ENCODE data around the gene SUGP1. TPM values are rescaled to one million over a fixed set of nuclear protein-coding genes. Genes with fewer than 3 reads are reported as not detected.

Gene SUGP1
- total and polyA plus RNA-seq, 5 donors from 2014 or later: 22.7 to 72.5 (median 29.2) TPM

- H3K9me3 Mint-ChIP-seq: no peaks in the 10 kb centered on the region
- Histone ChIP-seq H3K27me3 (ENCODE audit: control insufficient read depth, insufficient read depth, low read length) (no peaks in the 10 kb centered on the region), H3K9me3 (ENCODE audit: control insufficient read depth in 2 of 2, low read length in 2 of 2) (no peaks in the 10 kb centered on the region), H3K36me3 (ENCODE audit: control insufficient read depth, insufficient read depth, low read length) (peaks cover 57% of the 10 kb centered on the region), H3K27ac (ENCODE audit: insufficient read depth, low read length, poor library complexity, severe bottlenecking) (no peak overlapping the region), H3K4me3 (ENCODE audit: low read depth, low read length) (no peak overlapping the region), H3K4me1 (ENCODE audit: control insufficient read depth, insufficient read depth, low read length, poor library complexity, severe bottlenecking) (no peaks in the 10 kb centered on the region)
- H3K4me3 Mint-ChIP-seq: no peak overlapping the region
- no peaks in the 10 kb centered on the region for H3K27me3 Mint-ChIP-seq
- peaks cover 33% of the 10 kb centered on the region for H3K36me3 Mint-ChIP-seq
- no peak for ATAC-seq (ENCODE audit: low read depth in 2 of 2)
- no peak for DNase-seq
- no peak overlapping the region for H3K27ac Mint-ChIP-seq
- H3K4me1 Mint-ChIP-seq: peaks cover 0 to 4% (median under 1%) of the 10 kb centered on the region in 4 donors
These were observed 34.6 kb downstream of the SUGP1 start for GRCh38 chr19:19285686-19286085.

DNA sequence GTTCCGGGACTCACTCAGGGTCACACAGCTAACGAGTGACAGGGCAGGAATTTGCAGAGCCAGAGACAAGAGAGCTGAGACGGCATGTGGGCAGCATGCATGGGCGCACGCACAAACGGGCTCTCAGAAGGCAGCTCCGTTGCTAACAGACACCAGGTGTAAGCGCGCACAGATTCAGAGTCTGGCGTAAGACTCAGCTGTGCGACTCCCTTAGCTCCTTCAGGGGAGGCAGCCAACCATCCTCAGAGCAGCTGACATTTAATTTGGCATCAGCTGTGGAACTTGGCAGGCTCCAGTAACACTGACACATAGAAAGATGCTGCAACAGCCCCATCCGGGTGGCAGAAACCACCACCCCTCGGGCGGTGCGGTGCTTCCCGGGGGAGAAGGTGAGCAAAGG lies 39.7 kb downstream of the SUGP1 start:
- Histone ChIP-seq H3K4me3 (ENCODE audit: low read depth, low read length) (no peak overlapping the region), H3K27ac (ENCODE audit: insufficient read depth, low read length, poor library complexity, severe bottlenecking) (no peak overlapping the region), H3K4me1 (ENCODE audit: control insufficient read depth, insufficient read depth, low read length, poor library complexity, severe bottlenecking) (no peaks in the 10 kb centered on the region), H3K27me3 (ENCODE audit: control insufficient read depth, insufficient read depth, low read length) (no peaks in the 10 kb centered on the region), H3K36me3 (ENCODE audit: control insufficient read depth, insufficient read depth, low read length) (peaks cover 74% of the 10 kb centered on the region), H3K9me3 (ENCODE audit: control insufficient read depth in 2 of 2, low read length in 2 of 2) (no peaks in the 10 kb centered on the region)
- Mint-ChIP-seq H3K27me3 (no peaks in the 10 kb centered on the region), H3K4me1 (peaks cover 0 to 4% (median 0%) of the 10 kb centered on the region in 4 donors), H3K4me3 (no peak overlapping the region), H3K36me3 (peaks cover 33% of the 10 kb centered on the region), H3K27ac (no peak overlapping the region), H3K9me3 (no peaks in the 10 kb centered on the region)
- no peak for DNase-seq
- ATAC-seq (ENCODE audit: low read depth in 2 of 2): no peak

- no peak overlapping the region for H3K27ac ChIP-seq (ENCODE audit: insufficient read depth, low read length, poor library complexity, severe bottlenecking)
These were observed 40.5 kb downstream of the SUGP1 start for GRCh38 chr19:19279853-19280252.

DNA sequence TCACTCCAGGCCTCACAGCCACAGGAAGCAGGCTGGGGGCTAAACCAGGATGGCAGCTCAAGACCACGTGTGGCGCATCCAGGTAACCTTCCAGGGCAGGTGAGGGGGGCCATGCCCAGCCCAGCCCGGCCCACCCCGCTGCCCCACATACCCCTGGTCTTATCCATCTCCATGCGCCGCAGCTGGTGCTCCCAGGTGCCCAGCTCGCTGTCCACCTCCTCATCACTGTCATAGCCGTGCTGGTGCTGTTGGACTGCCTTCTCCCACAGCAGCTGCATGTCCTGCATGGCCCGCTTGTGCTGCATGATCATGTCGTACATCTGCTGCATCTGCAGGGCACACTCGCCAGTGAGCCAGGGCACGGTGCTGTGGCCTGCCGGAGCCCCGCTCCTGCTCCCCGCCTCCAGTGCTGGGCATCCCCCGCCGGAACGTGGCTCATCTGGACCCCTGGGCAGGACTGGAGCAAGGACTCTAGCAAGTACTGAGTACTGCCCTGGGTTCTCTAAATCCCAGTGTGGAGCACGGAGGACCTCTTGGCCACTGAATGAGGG lies 41.2 kb downstream of the SUGP1 start:
- DNase-seq: no peak
- Mint-ChIP-seq H3K27me3 (no peaks in the 10 kb centered on the region), H3K27ac (no peak overlapping the region), H3K36me3 (peaks cover 28% of the 10 kb centered on the region), H3K4me3 (no peak overlapping the region), H3K9me3 (no peaks in the 10 kb centered on the region), H3K4me1 (peaks cover 0 to 2% (median 0%) of the 10 kb centered on the region in 4 donors)
- no peaks in the 10 kb centered on the region for H3K9me3 ChIP-seq (ENCODE audit: control insufficient read depth in 2 of 2, low read length in 2 of 2)
- H3K27me3 ChIP-seq (ENCODE audit: control insufficient read depth, insufficient read depth, low read length): no peaks in the 10 kb centered on the region
- no peak overlapping the region for H3K4me3 ChIP-seq (ENCODE audit: low read depth, low read length)
- H3K36me3 ChIP-seq (ENCODE audit: control insufficient read depth, insufficient read depth, low read length): peaks cover 69% of the 10 kb centered on the region
- H3K4me1 ChIP-seq (ENCODE audit: control insufficient read depth, insufficient read depth, low read length, poor library complexity, severe bottlenecking): no peaks in the 10 kb centered on the region
- H3K27ac ChIP-seq (ENCODE audit: insufficient read depth, low read length, poor library complexity, severe bottlenecking): no peak overlapping the region
- ATAC-seq (ENCODE audit: low read depth in 2 of 2): no peak

More at GRCh38 chr19:19279853-19280252, 40.5 kb downstream of the SUGP1 start:
- no peak overlapping the region for H3K27ac Mint-ChIP-seq
- DNase-seq: no peak
- Histone ChIP-seq H3K4me3 (ENCODE audit: low read depth, low read length) (no peak overlapping the region), H3K36me3 (ENCODE audit: control insufficient read depth, insufficient read depth, low read length) (peaks cover 75% of the 10 kb centered on the region), H3K9me3 (ENCODE audit: control insufficient read depth in 2 of 2, low read length in 2 of 2) (no peaks in the 10 kb centered on the region), H3K4me1 (ENCODE audit: control insufficient read depth, insufficient read depth, low read length, poor library complexity, severe bottlenecking) (no peaks in the 10 kb centered on the region), H3K27me3 (ENCODE audit: control insufficient read depth, insufficient read depth, low read length) (no peaks in the 10 kb centered on the region)
- H3K4me3 Mint-ChIP-seq: peak overlapping the region in 1 of 4 donors; percentile 63
- peaks cover 33% of the 10 kb centered on the region for H3K36me3 Mint-ChIP-seq
- no peaks in the 10 kb centered on the region for H3K9me3 Mint-ChIP-seq
- no peak for ATAC-seq (ENCODE audit: low read depth in 2 of 2)
- H3K4me1 Mint-ChIP-seq: peaks cover 0 to 4% (median 0%) of the 10 kb centered on the region in 4 donors
- H3K27me3 Mint-ChIP-seq: no peaks in the 10 kb centered on the region

- Mint-ChIP-seq H3K9me3 (no peaks in the 10 kb centered on the region), H3K4me3 (no peak overlapping the region), H3K36me3 (peaks cover 23% of the 10 kb centered on the region), H3K27ac (no peak overlapping the region), H3K4me1 (peaks cover 0 to 10% (median 2%) of the 10 kb centered on the region in 4 donors), H3K27me3 (peaks cover 6% of the 10 kb centered on the region)
- no peaks in the 10 kb centered on the region for H3K4me1 ChIP-seq (ENCODE audit: control insufficient read depth, insufficient read depth, low read length, poor library complexity, severe bottlenecking)
- H3K9me3 ChIP-seq (ENCODE audit: control insufficient read depth in 2 of 2, low read length in 2 of 2): no peaks in the 10 kb centered on the region
- DNase-seq: no peak
- H3K27me3 ChIP-seq (ENCODE audit: control insufficient read depth, insufficient read depth, low read length): no peaks in the 10 kb centered on the region
- no peak for ATAC-seq (ENCODE audit: low read depth in 2 of 2)
- no peak overlapping the region for H3K27ac ChIP-seq (ENCODE audit: insufficient read depth, low read length, poor library complexity, severe bottlenecking)
- H3K4me3 ChIP-seq (ENCODE audit: low read depth, low read length): no peak overlapping the region
- peaks cover 64% of the 10 kb centered on the region for H3K36me3 ChIP-seq (ENCODE audit: control insufficient read depth, insufficient read depth, low read length)
These were observed 42.0 kb downstream of the SUGP1 start for GRCh38 chr19:19278315-19278714.

DNA sequence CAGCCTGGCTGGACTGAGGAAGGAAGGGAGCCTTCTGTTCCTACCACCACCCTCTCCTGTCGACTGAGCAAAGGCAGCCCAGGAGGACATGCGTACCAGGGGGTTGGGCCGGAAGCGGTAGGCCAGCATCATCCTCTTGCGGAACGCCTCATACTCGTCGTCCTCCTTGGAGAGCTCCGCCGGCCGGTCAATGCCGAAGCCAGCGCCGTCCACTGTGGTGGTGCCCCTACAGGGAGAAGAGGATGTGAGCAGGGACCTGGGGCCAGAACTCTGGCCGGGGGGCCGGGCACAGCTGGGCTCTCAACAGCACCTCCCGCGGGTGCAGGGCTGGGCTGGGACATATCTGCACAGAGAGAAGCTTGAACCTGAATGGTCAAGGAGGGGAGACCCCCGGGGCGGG lies 43.5 kb downstream of the SUGP1 start:
- Mint-ChIP-seq H3K27ac (peak overlapping the region in 1 of 3 donors; percentile 26), H3K4me3 (no peak overlapping the region), H3K4me1 (peaks cover 0 to 18% (median 2%) of the 10 kb centered on the region in 4 donors), H3K27me3 (peaks cover 12% of the 10 kb centered on the region), H3K36me3 (peaks cover 19% of the 10 kb centered on the region), H3K9me3 (no peaks in the 10 kb centered on the region)
- H3K36me3 ChIP-seq (ENCODE audit: control insufficient read depth, insufficient read depth, low read length): peaks cover 60% of the 10 kb centered on the region
- no peaks in the 10 kb centered on the region for H3K9me3 ChIP-seq (ENCODE audit: control insufficient read depth in 2 of 2, low read length in 2 of 2)
- no peaks in the 10 kb centered on the region for H3K27me3 ChIP-seq (ENCODE audit: control insufficient read depth, insufficient read depth, low read length)
- DNase-seq (no peak), ATAC-seq (ENCODE audit: low read depth in 2 of 2) (no peak)
- no peaks in the 10 kb centered on the region for H3K4me1 ChIP-seq (ENCODE audit: control insufficient read depth, insufficient read depth, low read length, poor library complexity, severe bottlenecking)
- H3K4me3 ChIP-seq (ENCODE audit: low read depth, low read length): no peak overlapping the region
- no peak overlapping the region for H3K27ac ChIP-seq (ENCODE audit: insufficient read depth, low read length, poor library complexity, severe bottlenecking)

DNA sequence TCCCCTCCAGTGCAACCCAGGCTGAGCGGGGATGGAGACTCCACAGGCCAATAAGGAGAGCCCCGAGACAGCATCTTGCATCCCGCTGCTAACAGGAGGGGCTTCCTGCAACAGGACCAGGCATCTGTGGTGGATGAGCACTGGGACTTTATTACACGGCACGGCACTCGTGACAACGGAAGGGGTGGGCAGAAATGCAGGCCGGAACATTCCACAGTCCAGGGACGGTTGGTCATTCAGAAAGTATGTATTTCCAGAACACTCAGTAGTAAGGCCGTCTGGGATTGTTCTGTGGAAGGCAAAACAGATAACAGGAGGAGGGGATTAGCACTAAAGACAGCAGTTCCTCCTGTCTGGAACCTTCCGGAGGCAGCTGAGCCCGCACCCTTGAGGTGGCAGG lies 43.9 kb downstream of the SUGP1 start:
- H3K4me3 Mint-ChIP-seq: no peak overlapping the region
- H3K9me3 Mint-ChIP-seq: no peaks in the 10 kb centered on the region
- no peaks in the 10 kb centered on the region for H3K27me3 ChIP-seq (ENCODE audit: control insufficient read depth, insufficient read depth, low read length)
- ATAC-seq (ENCODE audit: low read depth in 2 of 2): no peak
- no peaks in the 10 kb centered on the region for H3K9me3 ChIP-seq (ENCODE audit: control insufficient read depth in 2 of 2, low read length in 2 of 2)
- H3K27ac Mint-ChIP-seq: no peak overlapping the region
- no peak for DNase-seq
- no peaks in the 10 kb centered on the region for H3K4me1 ChIP-seq (ENCODE audit: control insufficient read depth, insufficient read depth, low read length, poor library complexity, severe bottlenecking)
- no peak overlapping the region for H3K4me3 ChIP-seq (ENCODE audit: low read depth, low read length)
- no peak overlapping the region for H3K27ac ChIP-seq (ENCODE audit: insufficient read depth, low read length, poor library complexity, severe bottlenecking)
- peaks cover 0 to 18% (median 2%) of the 10 kb centered on the region in 4 donors for H3K4me1 Mint-ChIP-seq
- H3K36me3 Mint-ChIP-seq: peaks cover 19% of the 10 kb centered on the region
- peaks cover 55% of the 10 kb centered on the region for H3K36me3 ChIP-seq (ENCODE audit: control insufficient read depth, insufficient read depth, low read length)
- peaks cover 13% of the 10 kb centered on the region for H3K27me3 Mint-ChIP-seq
